HG03342 (cell line): ENCODE results near the gene XPNPEP3.
"Not testable (repeated sequence)": the region's sequence is repeated elsewhere in the genome, so short reads cannot be mapped to it uniquely, and the experiment has no call there.

Experiments used
- ATAC-seq: cut with Tn5 transposase; IDR thresholded peaks from one replicate; pipeline ENCODE4 v1.9.1; 2021; ENCODE audit warnings: mild to moderate bottlenecking, moderate library complexity; ENCODE audit not compliant: unreplicated experiment

XPNPEP3 gene

GRCh38 chr22:40855979-40856512 is 902 bp upstream of the XPNPEP3 start:
- ATAC-seq = peak; percentile 15

- ATAC-seq = peak; percentile 20
These were observed 434 bp downstream of the XPNPEP3 start for GRCh38 chr22:40857309-40857855.

- no peak for ATAC-seq
These were observed 5.1 kb downstream of the XPNPEP3 start, which contains the start of gene DNAJB7 for GRCh38 chr22:40862013-40862412. Gene DNAJB7, minus strand, starts transcription at chr22:40862113. Its CDS starts 119 bp downstream, at chr22:40861994.

GRCh38 chr22:40862537-40862936 is 5.6 kb downstream of the XPNPEP3 start:
- ATAC-seq = no peak

GRCh38 chr22:40867109-40867508 is 10.2 kb downstream of the XPNPEP3 start:
- no peak for ATAC-seq

- ATAC-seq = not testable (repeated sequence)
These were observed 11.4 kb downstream of the XPNPEP3 start for GRCh38 chr22:40868379-40868778.

- ATAC-seq = no peak
These were observed 17.1 kb downstream of the XPNPEP3 start for GRCh38 chr22:40874016-40874415.

- ATAC-seq = no peak
These were observed 18.2 kb downstream of the XPNPEP3 start for GRCh38 chr22:40875111-40875510.

GRCh38 chr22:40876907-40877306 is 20.0 kb downstream of the XPNPEP3 start:
- no peak for ATAC-seq

GRCh38 chr22:40877488-40877887 is 20.5 kb downstream of the XPNPEP3 start:
- no peak for ATAC-seq

GRCh38 chr22:40878922-40879321 is 22.0 kb downstream of the XPNPEP3 start:
- no peak for ATAC-seq

- ATAC-seq = no peak
These were observed 32.2 kb downstream of the XPNPEP3 start for GRCh38 chr22:40889116-40889515.

- no peak for ATAC-seq
These were observed 33.9 kb downstream of the XPNPEP3 start for GRCh38 chr22:40890881-40891280.

- ATAC-seq = no peak
These were observed 37.5 kb downstream of the XPNPEP3 start for GRCh38 chr22:40894417-40894816.

GRCh38 chr22:40898850-40899357 is 42.0 kb downstream of the XPNPEP3 start:
- no peak for ATAC-seq

GRCh38 chr22:40904101-40904500 is 47.2 kb downstream of the XPNPEP3 start:
- no peak for ATAC-seq

GRCh38 chr22:40908895-40909294 is 51.9 kb downstream of the XPNPEP3 start:
- ATAC-seq = no peak

- no peak for ATAC-seq
These were observed 54.8 kb downstream of the XPNPEP3 start for GRCh38 chr22:40911772-40912171.

GRCh38 chr22:40912987-40913386 is 56.0 kb downstream of the XPNPEP3 start:
- ATAC-seq = not testable (repeated sequence)

- ATAC-seq = no peak
These were observed 62.5 kb downstream of the XPNPEP3 start for GRCh38 chr22:40919446-40919845.

- no peak for ATAC-seq
These were observed 63.6 kb downstream of the XPNPEP3 start for GRCh38 chr22:40920526-40920925.

- no peak for ATAC-seq
These were observed 65.7 kb downstream of the XPNPEP3 start for GRCh38 chr22:40922484-40923303.
